ENCODE results near the gene KRT3. TPM values are rescaled to one million over a fixed set of nuclear protein-coding genes. Genes with fewer than 3 reads are reported as not detected.
A peak's percentile ranks its signal among the peaks of the same experiment; 100 is the strongest.

Gene KRT3
- total and polyA plus RNA-seq, 9 of the 15 experiments (the other 6 are each of a cell fraction or from before 2014, with no cell fraction given) = not detected

- TF ChIP-seq AFF4 (CRISPR knock-in tag; IDR thresholded peaks at IDR 0.05) (0 out of 2 replicates have a peak, but pooled peaks have one; percentile 30), ZNF511 (CRISPR knock-in tag; IDR thresholded peaks at IDR 0.05) (0 out of 2 replicates have a peak, but pooled peaks have one; percentile 55)
Observed at GRCh38 chr12:52741375-52742195, 54.3 kb downstream of the KRT3 start (continued).

GRCh38 chr12:52740584-52740983, 55.3 kb downstream of the KRT3 start:
- H3K36me3 ChIP-seq (ENCODE audit: control insufficient read depth, insufficient read depth, low read length) = no peaks in the 10 kb centered on the region
- in situ Hi-C loops (cut with MboI) = no loop called here
- no TSS peak for BruUV-seq (replicated peaks)
- TF ChIP-seq CEBPB (tag; IDR thresholded peaks at IDR 0.05) = 0 out of 2 replicates have a peak, but pooled peaks have one; percentile 21
- TF ChIP-seq MYBL2 (IDR thresholded peaks at IDR 0.05; ENCODE audit: low read depth) = no peak
- no peak for TF ChIP-seq MYBL2 (CRISPR knock-in tag; IDR thresholded peaks at IDR 0.05; ENCODE audit: borderline replicate concordance)
- CTCF ChIA-PET (ENCODE audit: low intra/inter-chr PET ratio) = no interaction called here
- POLR2A ChIA-PET = interaction anchor here (0.7 kb wide), 1 partner anchor 479 kb away, joined by 3 read pairs; no protein-coding TSS in a partner anchor
- H3K79me2 ChIP-seq (ENCODE audit: control insufficient read depth, insufficient read depth, low read length) = no peaks in the 10 kb centered on the region
- DNase-seq (ENCODE audit: extremely low read depth in 1 of 4, low spot score in 3 of 4) (no peak), ATAC-seq (no peak), FAIRE-seq (no peak)
- H3K9me1 ChIP-seq (ENCODE audit: control insufficient read depth, insufficient read depth, low read length) = no peaks in the 10 kb centered on the region
- no peaks in the 10 kb centered on the region; the same call in 1 of the 2 replicates for H4K20me1 ChIP-seq (replicated peaks; ENCODE audit: control insufficient read depth, insufficient read depth, low read length)
- H3K9ac ChIP-seq (ENCODE audit: insufficient read depth in 1 of 2, low read depth in 2 of 2, low read length in 2 of 2) = no peak overlapping the region
- no peaks in the 10 kb centered on the region for H3K9me3 ChIP-seq (replicated peaks; ENCODE audit: control insufficient read depth, insufficient read depth, low read depth, low read length)
- no peak overlapping the region for H3K27ac ChIP-seq (ENCODE audit: extremely low read depth, low read depth, low read length)
- intact Hi-C loops (cut with micrococcal nuclease) = no loop called here
- H3K4me1 ChIP-seq (replicated peaks in 1 of 2; ENCODE audit: control insufficient read depth in 2 of 2, insufficient read depth in 2 of 2, low read length in 2 of 2) = peaks cover 0 to 4% of the 10 kb centered on the region in 2 experiments; a peak in 1 of 5 replicates
- H2AFZ ChIP-seq (ENCODE audit: low read depth, low read length) = no peak overlapping the region
- no peak overlapping the region for H3K4me3 ChIP-seq
- peaks cover 0 to 4% of the 10 kb centered on the region in 2 experiments; a peak in 1 of 5 replicates for H3K27me3 ChIP-seq (ENCODE audit: control insufficient read depth in 2 of 2, insufficient read depth in 2 of 2, low read length in 2 of 2)
- H3K4me2 ChIP-seq (ENCODE audit: insufficient read depth, low read length) = no peak overlapping the region
